Kasumi-1 (cell line): ENCODE data around the gene KCTD20.

Source experiments
- DNase-seq, 2 experiments: peaks; one replicate each; lab custom pipeline; 2025; lab: John Stamatoyannopoulos, UW

KCTD20 gene

GRCh38 chr6:36493859-36494258, 51.1 kb downstream of the KCTD20 start:
- peak; percentile 49 to 52 for DNase-seq

GRCh38 chr6:36495086-36495485, 52.3 kb downstream of the KCTD20 start:
- no peak for DNase-seq

GRCh38 chr6:36499918-36500317, 57.1 kb downstream of the KCTD20 start:
- DNase-seq: no peak

GRCh38 chr6:36501686-36502085, 58.9 kb downstream of the KCTD20 start:
- no peak for DNase-seq

- DNase-seq: no peak
These were observed 61.4 kb downstream of the KCTD20 start for GRCh38 chr6:36504181-36504580.

GRCh38 chr6:36504982-36505381, 62.2 kb downstream of the KCTD20 start:
- DNase-seq: no peak

- DNase-seq: no peak
These were observed 63.1 kb downstream of the KCTD20 start for GRCh38 chr6:36505744-36506534.

GRCh38 chr6:36506611-36507010, 63.8 kb downstream of the KCTD20 start:
- no peak for DNase-seq

GRCh38 chr6:36508532-36508931, 65.7 kb downstream of the KCTD20 start:
- DNase-seq: no peak

GRCh38 chr6:36510365-36510764, 67.6 kb downstream of the KCTD20 start:
- DNase-seq: no peak

- DNase-seq: no peak
These were observed 72.0 kb downstream of the KCTD20 start for GRCh38 chr6:36514554-36515456.

- no peak for DNase-seq
These were observed 73.0 kb downstream of the KCTD20 start for GRCh38 chr6:36515844-36516243.

- DNase-seq: no peak
These were observed 73.8 kb downstream of the KCTD20 start for GRCh38 chr6:36516559-36516958.

- no peak for DNase-seq
These were observed 74.2 kb downstream of the KCTD20 start for GRCh38 chr6:36516988-36517387.

- no peak for DNase-seq
These were observed 74.6 kb downstream of the KCTD20 start for GRCh38 chr6:36517408-36517807.

- DNase-seq: no peak
These were observed 76.6 kb downstream of the KCTD20 start for GRCh38 chr6:36519352-36519751.

GRCh38 chr6:36523451-36523850, 80.7 kb downstream of the KCTD20 start:
- no peak for DNase-seq

- DNase-seq: no peak
These were observed 81.2 kb downstream of the KCTD20 start for GRCh38 chr6:36523936-36524499.

GRCh38 chr6:36524871-36525270, 82.1 kb downstream of the KCTD20 start:
- DNase-seq: no peak

GRCh38 chr6:36525346-36525745, 82.5 kb downstream of the KCTD20 start:
- DNase-seq: no peak

- peak; percentile 34 to 55 for DNase-seq
These were observed 83.3 kb downstream of the KCTD20 start for GRCh38 chr6:36526066-36526465.

GRCh38 chr6:36533321-36533720, 90.5 kb downstream of the KCTD20 start:
- no peak for DNase-seq
